ENCODE measurements around the gene IKBIP.
"Not testable (repeated sequence)": the region's sequence is repeated elsewhere in the genome, so short reads cannot be mapped to it uniquely, and the experiment has no call there.

The IKBIP gene

GRCh38 chr12:98653866-98654493 lies 9.4 kb upstream of the IKBIP start:
- in situ Hi-C loops (cut with HindIII; ENCODE audit: low sequenced_read_pairs): no loop called here
- peak; percentile 46 for TF ChIP-seq CTCF (IDR thresholded peaks at IDR 0.05; ENCODE audit: low read depth, low read length)
- H3K4me3 ChIP-seq (ENCODE audit: low read depth, low read length): no peak overlapping the region
- DNase-seq (ENCODE audit: low read depth, low spot score): peak; percentile 68

GRCh38 chr12:98651328-98651727 lies 6.7 kb upstream of the IKBIP start:
- no peak for DNase-seq (ENCODE audit: low read depth, low spot score)
- no peak overlapping the region for H3K4me3 ChIP-seq (ENCODE audit: low read depth, low read length)
- in situ Hi-C loops (cut with HindIII; ENCODE audit: low sequenced_read_pairs): no loop called here
- no peak for TF ChIP-seq CTCF (IDR thresholded peaks at IDR 0.05; ENCODE audit: low read depth, low read length)

- peak; percentile 28 for DNase-seq (ENCODE audit: low read depth, low spot score)
Observed at GRCh38 chr12:98646294-98647090, 1.9 kb upstream of the IKBIP start.

GRCh38 chr12:98645572-98646067 lies 1.0 kb upstream of the IKBIP start:
- peak; percentile 18 for DNase-seq (ENCODE audit: low read depth, low spot score)
- peak overlapping the region; percentile 90 for H3K4me3 ChIP-seq (ENCODE audit: low read depth, low read length)
- TF ChIP-seq CTCF (IDR thresholded peaks at IDR 0.05; ENCODE audit: low read depth, low read length): no peak
- in situ Hi-C loops (cut with HindIII; ENCODE audit: low sequenced_read_pairs): no loop called here

More at GRCh38 chr12:98646294-98647090, 1.9 kb upstream of the IKBIP start:
- no peak for TF ChIP-seq CTCF (IDR thresholded peaks at IDR 0.05; ENCODE audit: low read depth, low read length)
- in situ Hi-C loops (cut with HindIII; ENCODE audit: low sequenced_read_pairs): no loop called here
- peak overlapping the region; percentile 90 for H3K4me3 ChIP-seq (ENCODE audit: low read depth, low read length)

GRCh38 chr12:98644433-98644711 lies 216 bp downstream of the IKBIP start:
- no peak for TF ChIP-seq CTCF (IDR thresholded peaks at IDR 0.05; ENCODE audit: low read depth, low read length)
- H3K4me3 ChIP-seq (ENCODE audit: low read depth, low read length): peak overlapping the region; percentile 90
- DNase-seq (ENCODE audit: low read depth, low spot score): no peak
- in situ Hi-C loops (cut with HindIII; ENCODE audit: low sequenced_read_pairs): no loop called here

GRCh38 chr12:98642801-98643200 lies 1.8 kb downstream of the IKBIP start:
- in situ Hi-C loops (cut with HindIII; ENCODE audit: low sequenced_read_pairs); DNase-seq (ENCODE audit: low read depth, low spot score): not testable (repeated sequence)
- peak overlapping the region; percentile 90 for H3K4me3 ChIP-seq (ENCODE audit: low read depth, low read length)

- no peak for DNase-seq (ENCODE audit: low read depth, low spot score)
- TF ChIP-seq CTCF (IDR thresholded peaks at IDR 0.05; ENCODE audit: low read depth, low read length): no peak
- in situ Hi-C loops (cut with HindIII; ENCODE audit: low sequenced_read_pairs): no loop called here
- no peak overlapping the region for H3K4me3 ChIP-seq (ENCODE audit: low read depth, low read length)
Observed at GRCh38 chr12:98639491-98639890, 5.1 kb downstream of the IKBIP start.
